CD4-positive, alpha-beta T cell treated with Interferon alpha-2 for 1 hour (primary cell): ENCODE data around the gene DNASE1L1.

ENCODE experiments used
- DNase-seq, 2 donors: peaks; one replicate each; pipeline ENCODE4 v3.0.0-alpha.2; 2020 to 2022

DNASE1L1 gene

GRCh38 chrX:154380787-154381186, 28.3 kb downstream of the DNASE1L1 start:
- DNase-seq, result no peak

DNA sequence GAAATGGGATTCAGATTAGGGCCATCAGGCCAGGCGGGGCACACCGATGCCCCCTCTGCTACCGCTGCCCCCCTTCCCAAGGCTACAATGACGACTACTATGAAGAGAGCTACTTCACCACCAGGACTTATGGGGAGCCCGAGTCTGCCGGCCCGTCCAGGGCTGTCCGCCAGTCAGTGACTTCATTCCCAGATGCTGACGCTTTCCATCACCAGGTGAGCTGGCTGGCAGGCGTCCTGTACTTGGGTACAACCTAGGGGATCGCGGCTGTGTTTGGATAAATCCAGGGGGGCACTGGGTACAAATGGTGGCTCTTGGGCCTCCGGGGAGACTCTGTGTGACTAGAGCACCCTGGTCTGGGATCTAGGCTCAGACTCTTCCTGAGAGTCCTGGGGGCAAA, 28.9 kb downstream of the DNASE1L1 start:
- DNase-seq, result no peak

- no peak for DNase-seq
Measured at GRCh38 chrX:154379569-154379951, 29.5 kb downstream of the DNASE1L1 start.

DNA sequence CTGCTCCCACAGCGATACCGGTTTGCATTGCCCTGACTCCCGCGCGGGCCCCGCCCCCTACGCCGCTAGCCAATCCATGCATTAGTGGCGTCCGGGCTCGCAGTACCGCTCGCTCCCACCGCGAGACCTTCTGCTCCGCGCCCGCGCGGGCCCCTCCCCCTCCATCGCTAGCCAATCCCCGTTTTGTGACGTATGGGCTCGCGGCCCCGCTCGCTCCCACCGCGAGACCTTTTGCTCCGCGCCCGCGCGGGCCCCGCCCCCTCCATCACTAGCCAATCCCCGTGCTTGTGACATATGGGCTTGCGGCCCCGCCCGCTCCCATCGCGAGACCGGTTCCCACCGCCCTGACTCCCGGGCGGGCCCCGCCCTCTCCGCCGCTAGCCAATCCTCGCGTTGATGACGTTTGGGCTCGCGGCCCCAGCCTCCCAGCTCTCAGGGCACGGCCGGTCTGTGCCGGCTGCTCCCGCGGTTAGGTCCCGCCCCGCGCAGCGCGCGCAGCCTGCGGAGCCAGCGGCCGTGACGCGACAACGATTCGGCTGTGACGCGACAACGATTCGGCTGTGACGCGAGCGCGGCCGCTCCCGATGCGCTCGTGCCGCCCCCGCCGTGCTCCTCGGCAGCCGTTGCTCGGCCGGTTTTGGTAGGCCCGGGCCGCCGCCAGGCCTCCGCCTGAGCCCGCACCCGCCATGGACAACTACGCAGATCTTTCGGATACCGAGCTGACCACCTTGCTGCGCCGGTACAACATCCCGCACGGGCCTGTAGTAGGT, 30.1 kb downstream of the DNASE1L1 start, which contains the start of gene EMD:
Gene EMD, plus strand, starts transcription at position 497 of the 770 bp plus-strand sequence. Its CDS starts 190 bp downstream, at position 687.
- DNase-seq, result peak; percentile 98 to 99

GRCh38 chrX:154378059-154378798, 30.8 kb downstream of the DNASE1L1 start:
- peak in 1 of 2 donors; percentile 53 for DNase-seq

DNA sequence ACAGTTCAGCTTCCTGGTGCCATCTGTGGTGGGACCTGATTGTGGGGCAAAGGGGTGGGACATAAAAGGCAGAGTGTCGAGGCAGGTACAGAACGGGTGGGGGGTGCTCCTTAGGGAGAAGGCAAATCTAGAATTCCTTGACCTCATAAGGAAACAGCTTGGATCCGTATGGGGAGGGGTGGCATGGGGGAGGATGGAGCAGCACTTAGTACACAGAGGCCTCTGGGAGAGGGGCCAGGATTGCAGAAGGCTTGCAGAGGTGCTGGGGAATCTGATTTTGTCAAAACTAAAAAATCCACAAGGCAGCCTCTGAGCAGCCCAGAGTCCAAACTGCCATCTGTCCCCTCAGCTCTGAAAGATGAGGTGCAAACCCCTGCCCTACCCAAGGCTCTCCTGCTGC, 32.3 kb downstream of the DNASE1L1 start:
- no peak for DNase-seq

GRCh38 chrX:154375156-154375504, 33.9 kb downstream of the DNASE1L1 start:
- DNase-seq, result no peak

GRCh38 chrX:154374313-154375155, 34.5 kb downstream of the DNASE1L1 start, which contains the start of gene FLNA:
FLNA (minus strand) TSS chrX:154374634; CDS start chrX:154371245, 3,389 bp downstream.
- peak; percentile 30 to 50 for DNase-seq

DNA sequence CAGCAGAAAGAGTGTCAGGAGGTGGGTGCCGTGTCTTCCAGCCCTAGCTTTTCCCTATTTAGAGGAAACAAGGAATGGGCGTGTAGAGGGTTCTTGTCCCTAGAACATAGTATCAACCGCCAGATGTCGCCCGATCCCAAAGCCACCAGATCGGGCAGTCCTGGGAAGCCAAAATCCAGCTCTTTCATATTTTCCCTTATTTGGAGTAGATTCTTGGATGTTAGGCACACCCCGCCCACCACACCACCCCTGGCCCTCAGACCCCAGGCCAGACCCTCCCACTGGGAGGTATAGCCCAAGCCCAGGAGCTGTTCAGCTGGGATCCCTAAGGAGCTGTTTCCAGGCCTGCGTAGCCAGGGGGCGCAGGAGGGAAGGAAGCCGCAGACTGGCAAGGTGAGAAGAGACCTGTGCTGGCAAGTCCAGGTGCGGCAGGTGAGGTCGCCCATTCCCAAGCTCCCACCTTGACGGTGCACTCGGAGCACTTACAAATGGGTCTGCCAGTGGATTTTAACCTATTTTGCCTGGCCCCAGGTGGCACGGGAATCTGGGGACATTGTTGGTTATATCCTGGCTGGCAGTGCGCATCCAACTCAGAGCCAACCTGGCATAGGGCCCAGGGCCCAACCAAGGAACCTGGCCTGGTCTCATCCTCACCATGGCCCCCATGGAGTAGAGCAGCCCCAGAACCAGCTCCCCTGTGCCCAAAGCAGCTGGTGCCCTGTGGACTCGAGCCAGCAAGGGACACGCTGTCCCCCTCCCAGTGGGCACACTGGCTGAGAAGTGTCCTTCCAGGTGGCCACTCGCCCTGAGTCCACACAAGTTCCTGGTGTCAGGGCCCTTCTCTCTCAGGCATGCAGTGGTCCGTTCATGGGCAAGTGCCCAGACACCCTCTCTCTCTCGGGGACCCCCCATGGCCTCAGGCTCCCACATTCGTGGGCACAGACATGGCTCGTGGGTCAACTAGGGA, 35.4 kb downstream of the DNASE1L1 start:
- DNase-seq, result no peak

DNA sequence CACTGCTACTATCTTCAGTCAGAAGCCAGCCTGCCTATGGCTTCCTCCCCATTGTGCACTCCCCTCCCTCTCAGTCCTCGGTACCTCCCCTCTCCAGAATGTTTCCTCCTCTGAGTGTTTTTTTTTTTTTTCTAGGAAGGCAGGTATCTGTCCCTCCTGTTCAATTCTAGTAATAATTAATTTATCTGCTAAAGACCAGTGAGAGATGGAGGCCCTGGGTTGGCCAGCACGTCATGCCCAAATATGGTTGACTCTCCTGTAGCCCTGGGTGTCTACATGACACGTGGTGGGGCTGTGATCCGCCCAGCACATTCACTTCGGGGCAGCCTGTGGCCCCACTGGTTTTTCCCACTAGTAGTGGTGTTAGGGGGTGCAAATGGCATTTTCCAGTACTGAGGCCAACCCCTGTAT, 36.4 kb downstream of the DNASE1L1 start:
- peak; percentile 29 to 65 for DNase-seq

DNA sequence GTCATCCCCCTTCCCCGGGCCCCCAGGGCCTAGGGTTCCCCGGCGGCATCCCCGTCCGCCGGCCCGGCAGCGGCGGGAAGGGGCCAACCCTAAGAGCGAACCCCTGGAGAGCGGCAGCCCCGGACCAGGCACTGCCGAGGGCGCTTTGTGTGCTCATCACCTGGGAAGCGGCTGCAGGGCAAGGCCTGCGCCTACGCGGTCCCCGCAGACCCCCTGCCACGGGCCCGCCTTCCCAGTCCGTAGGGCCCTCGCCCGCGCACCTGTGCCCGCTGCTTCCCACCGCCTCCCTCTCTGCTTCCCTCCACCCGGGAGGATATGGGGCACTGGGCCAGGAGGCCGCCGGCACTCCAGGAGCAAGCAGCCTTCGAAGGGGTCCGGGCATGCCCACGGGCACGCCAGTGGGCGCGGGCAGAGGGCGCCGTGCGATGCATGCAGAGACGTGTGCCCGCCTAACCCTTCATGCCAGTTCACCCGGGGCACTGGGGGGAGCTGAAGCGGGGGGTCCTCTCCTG, 37.2 kb downstream of the DNASE1L1 start:
- no peak for DNase-seq

- DNase-seq, result peak; percentile 94 to 95
Measured at GRCh38 chrX:154371017-154371788, 37.9 kb downstream of the DNASE1L1 start.

DNA sequence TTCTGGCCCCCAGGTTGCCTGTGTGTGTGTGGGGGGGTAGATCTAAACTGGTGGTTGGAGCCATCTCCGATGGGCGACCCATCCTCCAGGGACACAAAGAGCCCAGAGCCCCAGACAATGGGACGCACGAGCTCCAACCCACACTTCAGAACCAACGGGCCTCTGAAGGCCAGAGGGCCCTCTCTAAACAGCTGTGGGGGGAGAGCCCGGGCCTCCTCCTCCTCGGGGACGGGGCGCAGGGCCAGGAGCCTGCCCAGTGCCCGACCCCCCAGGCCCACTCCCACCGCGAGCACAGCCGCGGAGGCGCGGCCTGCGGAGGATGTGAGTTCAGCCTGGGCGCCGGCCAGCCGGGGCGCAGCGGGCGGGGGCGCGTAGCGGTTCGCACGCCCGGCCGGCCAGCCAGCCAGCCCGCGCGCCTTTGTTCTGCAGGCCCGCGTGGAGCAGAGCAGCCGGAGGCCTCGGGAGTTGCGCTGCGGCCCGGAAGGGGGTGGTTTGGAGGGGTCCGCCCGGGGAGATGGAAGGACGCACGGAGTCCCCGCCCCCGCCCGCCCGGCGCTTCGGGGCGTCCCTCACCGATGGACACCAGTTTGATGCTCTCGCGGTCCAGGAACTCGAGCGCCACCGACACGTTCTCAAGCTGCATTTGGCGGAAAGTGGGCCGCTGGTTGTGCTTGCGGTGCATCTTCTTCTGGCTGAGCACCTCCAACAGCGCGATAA, 38.6 kb downstream of the DNASE1L1 start:
- no peak for DNase-seq

GRCh38 chrX:154369449-154370299, 39.4 kb downstream of the DNASE1L1 start:
- DNase-seq, result peak; percentile 64 to 74

- peak; percentile 94 to 96 for DNase-seq
Measured at GRCh38 chrX:154368630-154369448, 40.2 kb downstream of the DNASE1L1 start.

- no peak for DNase-seq
Measured at GRCh38 chrX:154367474-154368308, 41.4 kb downstream of the DNASE1L1 start.

GRCh38 chrX:154366666-154367055, 42.4 kb downstream of the DNASE1L1 start:
- DNase-seq, result no peak
